Left ventricle myocardium inferior (tissue), 1 donor: ENCODE results near the gene CR1L. TPM values are rescaled to one million over a fixed set of nuclear protein-coding genes. Genes with fewer than 3 reads are reported as not detected.
"Not testable (repeated sequence)": the region's sequence is repeated elsewhere in the genome, so short reads cannot be mapped to it uniquely, and the experiment has no call there.

Experiments
- DNase-seq: peaks from one replicate; pipeline ENCODE4 v3.0.0-alpha.2; 2020
- H3K27ac ChIP-seq: fragments of 200-600 bp; replicated peaks from 2 replicates; pipeline ENCODE4 v1.8.0; 2021
- H3K27me3 ChIP-seq: fragments of 200-600 bp; 2 replicates; pipeline ENCODE4 v1.8.0; 2021; ENCODE audit warnings: low read depth
- H3K36me3 ChIP-seq: fragments of 200-600 bp; 2 replicates; pipeline ENCODE4 v1.8.0; 2021
- H3K4me1 ChIP-seq: fragments of 200-600 bp; 2 replicates; pipeline ENCODE4 v1.8.0; 2021
- H3K4me3 ChIP-seq: fragments of 200-600 bp; 2 replicates; pipeline ENCODE4 v1.8.0; 2021; ENCODE audit warnings: mild to moderate bottlenecking, moderate library complexity
- H3K9me3 ChIP-seq: fragments of 200-600 bp; replicated peaks from 2 replicates; pipeline ENCODE4 v1.8.0; 2021
- CTCF ChIP-seq: fragments of 200-600 bp; IDR thresholded peaks from 2 replicates; pipeline ENCODE4 v1.8.0; 2021; ENCODE audit warnings: antibody characterized with exemption, mild to moderate bottlenecking, borderline replicate concordance
- intact Hi-C: fragments of 100-400 bp; cut with micrococcal nuclease; formaldehyde crosslinking; loops from one replicate; pipeline ENCODE4 v1.11.0; 2022
- total RNA-seq: library from RNA; stranded (reverse); fragmentation: NEBNext Ultra II Directional; extraction: Animal tissue kit (Norgen Biotek cat#: 25700); gene quantifications from one replicate; pipeline ENCODE4 v1.2.1, GENCODE V29; 2021
- donor health status: DM: no; HTN: yes; CAD: no; lungs with severe emphysema.

Gene CR1L
- total RNA-seq, 1 donor from 2014 or later = not detected

- H3K27ac ChIP-seq = no peak overlapping the region
- H3K27me3 ChIP-seq = no peaks in the 10 kb centered on the region
- H3K36me3 ChIP-seq = peaks cover 41% of the 10 kb centered on the region
- peaks cover 66% of the 10 kb centered on the region for H3K4me1 ChIP-seq
- H3K4me3 ChIP-seq = no peak overlapping the region
- intact Hi-C loops = no loop called here
- no peak for DNase-seq
- no peaks in the 10 kb centered on the region for H3K9me3 ChIP-seq
- no peak for TF ChIP-seq CTCF
These were observed 111.1 kb downstream of the CR1L start for GRCh38 chr1:207755846-207756693.

DNA sequence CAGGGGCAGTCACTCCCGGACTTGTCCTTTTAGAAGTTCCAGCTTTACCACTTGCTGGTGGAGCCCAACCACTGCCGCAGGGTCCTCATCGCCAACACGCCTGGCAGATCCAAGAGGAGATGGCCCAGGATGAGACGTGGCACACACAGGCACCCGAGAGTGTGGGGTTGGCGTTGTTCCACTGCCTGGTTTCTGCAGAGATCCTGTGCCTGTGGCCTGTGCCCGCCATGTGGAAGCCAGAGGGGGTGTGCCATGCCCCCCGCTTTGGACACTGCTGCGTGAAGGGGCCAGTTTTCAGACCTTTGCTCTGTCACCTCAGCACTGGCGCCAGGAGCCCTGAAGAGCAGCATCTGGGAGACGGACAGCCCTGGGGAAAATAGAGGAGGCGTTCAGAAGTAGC lies 117.7 kb downstream of the CR1L start:
- no peak for DNase-seq
- no peak for TF ChIP-seq CTCF
- intact Hi-C loops = no loop called here
- no peak overlapping the region for H3K4me3 ChIP-seq
- H3K4me1 ChIP-seq = peaks cover 14% of the 10 kb centered on the region
- H3K9me3 ChIP-seq = no peaks in the 10 kb centered on the region
- H3K27me3 ChIP-seq = no peaks in the 10 kb centered on the region
- no peak overlapping the region for H3K27ac ChIP-seq
- peaks cover 88% of the 10 kb centered on the region for H3K36me3 ChIP-seq

DNA sequence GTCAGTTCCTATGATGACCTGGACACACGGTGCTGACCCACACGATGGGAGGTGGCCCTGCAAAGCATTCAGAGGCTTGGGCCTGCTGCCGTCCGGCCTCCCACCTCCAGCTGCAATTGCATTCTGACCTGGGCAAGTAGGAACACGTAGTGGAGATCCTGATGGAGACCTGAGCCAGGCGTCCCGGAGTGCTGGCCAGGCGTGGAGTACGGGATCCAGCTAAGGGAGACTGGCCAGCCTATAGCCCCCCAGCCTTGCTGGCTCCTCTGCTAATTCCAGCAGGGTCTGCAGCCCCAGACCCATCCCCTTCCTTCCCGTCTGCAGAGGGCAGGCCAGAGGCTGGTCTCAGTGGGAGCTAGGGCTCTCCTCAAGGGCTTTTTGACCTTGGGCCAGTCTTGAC lies 118.2 kb downstream of the CR1L start:
- H3K27ac ChIP-seq = no peak overlapping the region
- TF ChIP-seq CTCF = no peak
- peaks cover 11% of the 10 kb centered on the region for H3K4me1 ChIP-seq
- intact Hi-C loops = no loop called here
- no peaks in the 10 kb centered on the region for H3K9me3 ChIP-seq
- no peak for DNase-seq
- H3K27me3 ChIP-seq = no peaks in the 10 kb centered on the region
- H3K36me3 ChIP-seq = peaks cover 88% of the 10 kb centered on the region
- H3K4me3 ChIP-seq = no peak overlapping the region

GRCh38 chr1:207763972-207764371 lies 119.0 kb downstream of the CR1L start:
- H3K4me3 ChIP-seq = no peak overlapping the region
- no peaks in the 10 kb centered on the region for H3K9me3 ChIP-seq
- no peak for TF ChIP-seq CTCF
- intact Hi-C loops = no loop called here
- peaks cover 88% of the 10 kb centered on the region for H3K36me3 ChIP-seq
- no peaks in the 10 kb centered on the region for H3K27me3 ChIP-seq
- H3K4me1 ChIP-seq = peaks cover 3% of the 10 kb centered on the region
- no peak overlapping the region for H3K27ac ChIP-seq
- no peak for DNase-seq

DNA sequence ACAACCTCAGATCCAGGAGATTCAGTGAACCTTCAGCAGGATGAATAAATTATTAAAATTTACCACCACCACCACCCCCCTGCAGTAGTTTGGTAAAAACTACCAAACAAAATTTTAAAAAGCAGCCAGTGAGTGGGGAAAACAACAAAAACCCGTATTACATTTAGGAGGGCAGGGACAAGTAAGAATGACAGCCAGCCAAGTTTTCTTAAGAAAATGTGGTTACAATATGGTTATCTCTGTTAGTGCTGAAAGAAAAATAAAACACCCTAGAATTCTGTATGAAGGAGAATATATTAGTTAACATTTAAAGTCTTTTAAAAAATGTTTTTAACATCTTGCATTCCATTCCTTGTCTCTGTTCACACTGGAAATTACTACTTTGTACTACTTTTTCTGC lies 121.6 kb downstream of the CR1L start:
- Histone ChIP-seq H3K4me1 (no peaks in the 10 kb centered on the region), H3K27me3 (no peaks in the 10 kb centered on the region), H3K4me3 (no peak overlapping the region), H3K9me3 (peaks cover 14% of the 10 kb centered on the region), H3K36me3 (peaks cover 80% of the 10 kb centered on the region), H3K27ac (no peak overlapping the region)
- no peak for TF ChIP-seq CTCF
- DNase-seq = no peak
- intact Hi-C loops = no loop called here

- DNase-seq, H3K4me3 ChIP-seq, H3K4me1 ChIP-seq, intact Hi-C loops, H3K27me3 ChIP-seq, H3K27ac ChIP-seq: not testable (repeated sequence)
- Histone ChIP-seq H3K36me3 (peaks cover 64% of the 10 kb centered on the region), H3K9me3 (peaks cover 23% of the 10 kb centered on the region)
These were observed 125.6 kb downstream of the CR1L start for GRCh38 chr1:207770514-207770913.

Other genes starting within 250 kb of the CR1L start
- not detected for gene CR2, start 190.8 kb upstream of the CR1L start, total RNA-seq
- gene CR1, start 149.0 kb upstream of the CR1L start, total RNA-seq = 2.0 TPM
- 105 TPM for gene CD46, start 106.9 kb downstream of the CR1L start, total RNA-seq